SK-N-SH (cell line): Measurements from ENCODE around the gene ZNF229. TPM values are rescaled to one million over a fixed set of nuclear protein-coding genes. Genes with fewer than 3 reads are reported as not detected.

Experiments used
- CTCF ChIA-PET: fragments of 300-600, 350-600 bp; formaldehyde crosslinking; extraction: SDS; loops from one replicate; lab custom pipeline; 2021; lab: Yijun Ruan, JAX
- POLR2A ChIA-PET: fragments of 350-600 bp; sonication (Branson Sonifier 250); formaldehyde crosslinking; extraction: SDS; loops from one replicate; lab custom pipeline; 2020; ENCODE audit warnings: antibody characterized with exemption, inconsistent platforms; lab: Yijun Ruan, JAX
- DNase-seq: peaks from one replicate; pipeline ENCODE4 v3.0.0; 2012
- H2AFZ ChIP-seq: fragments of 200-600 bp; sonication (generic); 2 replicates; pipeline ENCODE4 v1.8.1; 2016; ENCODE audit warnings: antibody characterized with exemption, mild to moderate bottlenecking, low read depth
- H3F3A ChIP-seq: fragments of 200-600 bp; sonication (generic); replicated peaks from 2 replicates; pipeline ENCODE3; 2016; ENCODE audit warnings: antibody characterized with exemption, mild to moderate bottlenecking; ENCODE audit not compliant: insufficient read depth
- H3K27ac ChIP-seq, 2 experiments: fragments of 200-500 bp in 1 of 2; fragments of 200-600 bp in 1 of 2; sonication (Bioruptor generic) in 1 of 2; sonication (generic), shearing (Covaris generic) in 1 of 2; 2 replicates each; pipeline versions ENCODE4 v1.5.1 to v1.6.1; 2014 to 2016; ENCODE audit warnings: low read depth in 2 of 2, inconsistent platforms in 1 of 2, low read length in 1 of 2, mild to moderate bottlenecking in 1 of 2, mixed read lengths in 1 of 2
- H3K27me3 ChIP-seq: fragments of 200-600 bp; sonication (generic), shearing (Covaris generic); 2 replicates; pipeline ENCODE4 v1.6.1; 2016; ENCODE audit warnings: mixed run types; ENCODE audit not compliant: insufficient read depth
- H3K36me3 ChIP-seq, 2 experiments: fragments of 200-500 bp in 1 of 2; fragments of 200-600 bp in 1 of 2; sonication (Bioruptor generic) in 1 of 2; sonication (generic) in 1 of 2; replicated peaks in 1 of 2; 2 replicates each; pipeline versions ENCODE3 to v1.5.1; 2014 to 2016; ENCODE audit warnings: low read length in 1 of 2, mild to moderate bottlenecking in 1 of 2; ENCODE audit not compliant: insufficient read depth in 2 of 2, control insufficient read depth in 1 of 2
- H3K4me1 ChIP-seq, 2 experiments: fragments of 200-500 bp in 1 of 2; fragments of 200-600 bp in 1 of 2; sonication (Bioruptor generic) in 1 of 2; sonication (generic), shearing (Covaris generic) in 1 of 2; 2 replicates each; pipeline versions ENCODE4 v1.5.1 to v1.6.1; 2014 to 2016; ENCODE audit warnings: low read depth in 1 of 2, low read length in 1 of 2, mixed run types in 1 of 2; ENCODE audit not compliant: insufficient read depth in 2 of 2, control insufficient read depth in 1 of 2
- H3K4me2 ChIP-seq: fragments of 200-600 bp; sonication (generic), shearing (Covaris generic); 2 replicates; pipeline ENCODE4 v1.6.1; 2017; ENCODE audit warnings: mixed run types
- H3K4me3 ChIP-seq, 2 experiments: fragments of 200-500 bp in 1 of 2; fragments of 200-600 bp in 1 of 2; sonication (Bioruptor generic) in 1 of 2; sonication (generic), shearing (Covaris generic) in 1 of 2; 2 replicates each; pipeline versions ENCODE4 v1.5.1 to v1.8.1; 2014 to 2016; ENCODE audit warnings: low read depth in 2 of 2, inconsistent platforms in 1 of 2, low read length in 1 of 2, mild to moderate bottlenecking in 1 of 2, mixed read lengths in 1 of 2, moderate library complexity in 1 of 2
- H3K79me2 ChIP-seq: fragments of 200-600 bp; sonication (generic); 2 replicates; pipeline ENCODE4 v1.8.1; 2017; ENCODE audit warnings: mild to moderate bottlenecking; ENCODE audit not compliant: insufficient read depth
- H3K9ac ChIP-seq: fragments of 200-600 bp; sonication (generic); 2 replicates; pipeline ENCODE4 v1.6.1; 2017; ENCODE audit warnings: mixed run types
- H3K9me2 ChIP-seq: fragments of 200-600 bp; sonication (generic); 2 replicates; pipeline ENCODE4 v1.6.1; 2017; ENCODE audit warnings: mixed run types
- H3K9me3 ChIP-seq: fragments of 200-600 bp; sonication (generic); 2 replicates; pipeline ENCODE4 v1.6.1; 2017; ENCODE audit warnings: mixed run types, mild to moderate bottlenecking, moderate library complexity
- H4K20me1 ChIP-seq: fragments of 200-600 bp; sonication (generic); 2 replicates; pipeline ENCODE4 v1.6.1; 2017; ENCODE audit warnings: mild to moderate bottlenecking, mixed run types; ENCODE audit not compliant: insufficient read depth
- CHD2 ChIP-seq: fragments of 150-350 bp; IDR thresholded peaks from 2 replicates; pipeline ENCODE4 v1.6.1; 2018; ENCODE audit warnings: low read length; ENCODE audit not compliant: partially characterized antibody
- FOXJ3 ChIP-seq: sonication (generic); formaldehyde crosslinking; IDR thresholded peaks from 2 replicates; pipeline ENCODE4 v1.5.1; 2020; ENCODE audit warnings: mild to moderate bottlenecking, missing genetic modification reagents
- GABPA ChIP-seq: IDR thresholded peaks from 2 replicates; pipeline ENCODE4 v1.4.0; 2012; ENCODE audit warnings: low read depth, mild to moderate bottlenecking
- JUND ChIP-seq: IDR thresholded peaks from 2 replicates; pipeline ENCODE4 v1.4.0; 2012
- MAX ChIP-seq: IDR thresholded peaks from 2 replicates; pipeline ENCODE4 v1.4.0; 2012; ENCODE audit warnings: low read depth
- MEF2A ChIP-seq: IDR thresholded peaks from 2 replicates; pipeline ENCODE4 v1.4.0; 2012; ENCODE audit warnings: low read depth, borderline replicate concordance
- NFIC ChIP-seq: IDR thresholded peaks from 2 replicates; pipeline ENCODE4 v1.4.0; 2012; ENCODE audit warnings: borderline replicate concordance
- NRF1 ChIP-seq: IDR thresholded peaks from 2 replicates; pipeline ENCODE4 v1.6.1; 2012; ENCODE audit warnings: low read depth, mild to moderate bottlenecking, low read length
- RCOR1 ChIP-seq: fragments of 150-350 bp; IDR thresholded peaks from 2 replicates; pipeline ENCODE4 v1.6.1; 2017; ENCODE audit warnings: antibody characterized with exemption, low read length
- REST ChIP-seq: IDR thresholded peaks from 2 replicates; pipeline ENCODE4 v1.6.1; 2012; ENCODE audit warnings: mild to moderate bottlenecking, low read depth, low read length, moderate library complexity
- RFX5 ChIP-seq: IDR thresholded peaks from 2 replicates; pipeline ENCODE4 v1.6.1; 2012; ENCODE audit warnings: mild to moderate bottlenecking, improper control_type of control experiment, low read length
- SMC3 ChIP-seq: IDR thresholded peaks from 2 replicates; pipeline ENCODE4 v1.6.1; 2012; ENCODE audit warnings: low read depth, low read length, improper control_type of control experiment
- TAF1 ChIP-seq: IDR thresholded peaks from 2 replicates; pipeline ENCODE4 v1.6.1; 2012; ENCODE audit warnings: low read depth, mild to moderate bottlenecking, low read length, moderate library complexity, borderline replicate concordance
- TCF12 ChIP-seq: IDR thresholded peaks from 2 replicates; pipeline ENCODE4 v1.4.0; 2012
- USF2 ChIP-seq: fragments of 150-350 bp; IDR thresholded peaks from 2 replicates; pipeline ENCODE4 v1.6.1; 2017; ENCODE audit warnings: antibody characterized with exemption, low read length, low read depth, borderline replicate concordance
- YY1 ChIP-seq: IDR thresholded peaks from 2 replicates; pipeline ENCODE4 v1.4.0; 2012; ENCODE audit warnings: low read depth, mild to moderate bottlenecking
- WGBS: methylation state at CpG from one replicate; pipeline ENCODE4 v1.1.6; 2017; ENCODE audit warnings: low lambda C conversion rate; 5-methylcytosine and 5-hydroxymethylcytosine counted together
- polyA plus RNA-seq, 3 experiments: library from polyadenylated mRNA; depleted of rRNA; stranded (reverse); fragments of >200 nt; gene quantifications; 2 replicates each; pipeline ENCODE4 v1.2.3, GENCODE V29; 2012
- TF ChIP-seq, protein P1 (sequence below): IDR thresholded peaks from 2 replicates; pipeline ENCODE4 v1.4.0; 2012; ENCODE audit warnings: low read depth, borderline replicate concordance
- TF ChIP-seq, protein P2 (sequence below): fragments of 150-350 bp; IDR thresholded peaks from 2 replicates; pipeline ENCODE4 v1.6.1; 2016; ENCODE audit warnings: mild to moderate bottlenecking, low read depth, low read length

ZNF229 gene
- polyA plus RNA-seq, 1 of the 3 experiments (the other 2 are of a cell fraction), result 1.2 TPM

DNA sequence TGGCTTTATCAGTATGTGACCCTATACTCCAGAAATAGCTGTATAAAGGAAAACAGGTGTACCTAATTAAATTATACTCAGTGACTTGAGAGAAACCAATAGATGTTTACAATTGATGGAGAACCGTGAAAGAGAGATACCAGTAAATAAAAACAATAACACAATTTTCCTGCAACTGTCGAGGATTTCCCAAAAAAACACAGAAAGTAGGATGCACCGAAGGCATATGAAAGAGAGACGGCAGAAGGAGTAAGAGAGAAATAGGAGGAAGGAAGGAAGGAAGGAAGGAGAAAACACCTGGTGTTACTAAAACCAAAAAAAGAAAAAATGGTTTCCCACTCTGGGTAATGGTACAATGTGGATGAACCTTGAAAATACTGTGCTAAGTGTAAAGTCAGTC lies 6.8 kb upstream of the ZNF229 start:
- 23% methylated on average over 4 of the region's 4 CpGs for WGBS
- Histone ChIP-seq H3K4me1 (no peaks in the 10 kb centered on the region), H3K79me2 (no peaks in the 10 kb centered on the region), H3K4me2 (no peak overlapping the region), H4K20me1 (no peaks in the 10 kb centered on the region), H3K9ac (no peak overlapping the region), H3F3A (no peaks in the 10 kb centered on the region), H3K9me2 (no peaks in the 10 kb centered on the region), H3K9me3 (no peaks in the 10 kb centered on the region), H3K27me3 (no peaks in the 10 kb centered on the region), H3K36me3 (no peaks in the 10 kb centered on the region), H3K27ac (no peak overlapping the region), H3K4me3 (no peak overlapping the region), H2AFZ (no peak overlapping the region)
- no peak for TF ChIP-seq SMC3
- TF ChIP-seq, protein P1, sequence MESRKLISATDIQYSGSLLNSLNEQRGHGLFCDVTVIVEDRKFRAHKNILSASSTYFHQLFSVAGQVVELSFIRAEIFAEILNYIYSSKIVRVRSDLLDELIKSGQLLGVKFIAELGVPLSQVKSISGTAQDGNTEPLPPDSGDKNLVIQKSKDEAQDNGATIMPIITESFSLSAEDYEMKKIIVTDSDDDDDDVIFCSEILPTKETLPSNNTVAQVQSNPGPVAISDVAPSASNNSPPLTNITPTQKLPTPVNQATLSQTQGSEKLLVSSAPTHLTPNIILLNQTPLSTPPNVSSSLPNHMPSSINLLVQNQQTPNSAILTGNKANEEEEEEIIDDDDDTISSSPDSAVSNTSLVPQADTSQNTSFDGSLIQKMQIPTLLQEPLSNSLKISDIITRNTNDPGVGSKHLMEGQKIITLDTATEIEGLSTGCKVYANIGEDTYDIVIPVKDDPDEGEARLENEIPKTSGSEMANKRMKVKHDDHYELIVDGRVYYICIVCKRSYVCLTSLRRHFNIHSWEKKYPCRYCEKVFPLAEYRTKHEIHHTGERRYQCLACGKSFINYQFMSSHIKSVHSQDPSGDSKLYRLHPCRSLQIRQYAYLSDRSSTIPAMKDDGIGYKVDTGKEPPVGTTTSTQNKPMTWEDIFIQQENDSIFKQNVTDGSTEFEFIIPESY, result no peak
- TF ChIP-seq FOXJ3 (CRISPR knock-in tag), result no peak
- no peak for TF ChIP-seq TAF1
- no peak for TF ChIP-seq RCOR1
- TF ChIP-seq TCF12, result no peak
- TF ChIP-seq YY1, result no peak
- TF ChIP-seq USF2, result no peak
- TF ChIP-seq NFIC, result no peak
- no peak for TF ChIP-seq MAX
- no peak for TF ChIP-seq GABPA
- no peak for TF ChIP-seq REST
- TF ChIP-seq RFX5, result no peak
- TF ChIP-seq NRF1, result no peak
- TF ChIP-seq MEF2A, result no peak
- no peak for TF ChIP-seq JUND
- no peak for TF ChIP-seq CHD2
- TF ChIP-seq, protein P2, sequence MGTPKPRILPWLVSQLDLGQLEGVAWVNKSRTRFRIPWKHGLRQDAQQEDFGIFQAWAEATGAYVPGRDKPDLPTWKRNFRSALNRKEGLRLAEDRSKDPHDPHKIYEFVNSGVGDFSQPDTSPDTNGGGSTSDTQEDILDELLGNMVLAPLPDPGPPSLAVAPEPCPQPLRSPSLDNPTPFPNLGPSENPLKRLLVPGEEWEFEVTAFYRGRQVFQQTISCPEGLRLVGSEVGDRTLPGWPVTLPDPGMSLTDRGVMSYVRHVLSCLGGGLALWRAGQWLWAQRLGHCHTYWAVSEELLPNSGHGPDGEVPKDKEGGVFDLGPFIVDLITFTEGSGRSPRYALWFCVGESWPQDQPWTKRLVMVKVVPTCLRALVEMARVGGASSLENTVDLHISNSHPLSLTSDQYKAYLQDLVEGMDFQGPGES, result no peak
- CTCF ChIA-PET, result no interaction called here
- POLR2A ChIA-PET, result no interaction called here
- DNase-seq, result no peak
